H9 (cell line): ENCODE results near the gene DICER1. TPM values are rescaled to one million over a fixed set of nuclear protein-coding genes. Genes with fewer than 3 reads are reported as not detected.

Source experiments
- DNase-seq: peaks from one replicate; pipeline ENCODE4 v3.0.0-alpha.2; 2017
- H2AFZ ChIP-seq: one replicate; pipeline ENCODE4 v1.6.1; 2013; ENCODE audit warnings: mild to moderate bottlenecking, low read length, control low read depth, moderate library complexity
- H2AK5ac ChIP-seq: 2 replicates; pipeline ENCODE4 v1.6.1; 2013; ENCODE audit warnings: low read length, control low read depth, mixed read lengths; ENCODE audit not compliant: insufficient read length
- H2BK120ac ChIP-seq: one replicate; pipeline ENCODE4 v1.6.1; 2013; ENCODE audit warnings: low read depth, mild to moderate bottlenecking, low read length, control low read depth, inconsistent platforms; ENCODE audit not compliant: poor library complexity, severe bottlenecking
- H2BK12ac ChIP-seq: 2 replicates; pipeline ENCODE4 v1.6.1; 2013; ENCODE audit warnings: low read length, control low read depth, mixed read lengths, low read depth; ENCODE audit not compliant: insufficient read length
- H2BK15ac ChIP-seq: 2 replicates; pipeline ENCODE4 v1.6.1; 2013; ENCODE audit warnings: low read depth, low read length, control low read depth
- H2BK20ac ChIP-seq: one replicate; pipeline ENCODE4 v1.6.1; 2013; ENCODE audit warnings: low read depth, mild to moderate bottlenecking, low read length, control low read depth, inconsistent platforms; ENCODE audit not compliant: poor library complexity, severe bottlenecking
- H2BK5ac ChIP-seq: 2 replicates; pipeline ENCODE4 v1.6.1; 2013; ENCODE audit warnings: low read length, control low read depth, mixed read lengths; ENCODE audit not compliant: insufficient read length
- H3K14ac ChIP-seq: 2 replicates; pipeline ENCODE4 v1.6.1; 2013; ENCODE audit warnings: low read length, control low read depth; ENCODE audit not compliant: insufficient read depth
- H3K18ac ChIP-seq: 2 replicates; pipeline ENCODE4 v1.6.1; 2013; ENCODE audit warnings: low read depth, mild to moderate bottlenecking, mixed read lengths, low read length, control low read depth; ENCODE audit not compliant: insufficient read length
- H3K23ac ChIP-seq: 2 replicates; pipeline ENCODE4 v1.6.1; 2013; ENCODE audit warnings: low read length, control low read depth, mixed read lengths, low read depth; ENCODE audit not compliant: insufficient read length
- H3K23me2 ChIP-seq: 2 replicates; pipeline ENCODE4 v1.6.1; 2013; ENCODE audit warnings: low read depth, mild to moderate bottlenecking, mixed read lengths, low read length, control low read depth; ENCODE audit not compliant: insufficient read length, poor library complexity, severe bottlenecking
- H3K27ac ChIP-seq: 2 replicates; pipeline ENCODE4 v1.5.1; 2013; ENCODE audit warnings: low read length, control low read depth, mixed read lengths, low read depth; ENCODE audit not compliant: insufficient read length
- H3K27me3 ChIP-seq: 2 replicates; pipeline ENCODE4 v1.6.1; 2013; ENCODE audit warnings: low read length, control low read depth, inconsistent platforms; ENCODE audit not compliant: insufficient read depth
- H3K4ac ChIP-seq: 2 replicates; pipeline ENCODE4 v1.6.1; 2013; ENCODE audit warnings: low read depth, mild to moderate bottlenecking, control low read depth, inconsistent platforms, low read length, moderate library complexity
- H3K4me1 ChIP-seq: 2 replicates; pipeline ENCODE4 v1.6.1; 2013; ENCODE audit warnings: low read length, control low read depth, inconsistent platforms; ENCODE audit not compliant: insufficient read depth
- H3K4me2 ChIP-seq: 2 replicates; pipeline ENCODE4 v1.6.1; 2013; ENCODE audit warnings: low read length, control low read depth, mixed read lengths; ENCODE audit not compliant: insufficient read length, insufficient read depth
- H3K56ac ChIP-seq: 2 replicates; pipeline ENCODE4 v1.6.1; 2013; ENCODE audit warnings: low read depth, mild to moderate bottlenecking, mixed read lengths, low read length, control low read depth; ENCODE audit not compliant: insufficient read length
- H3K79me1 ChIP-seq: 2 replicates; pipeline ENCODE4 v1.6.1; 2013; ENCODE audit warnings: low read depth, mild to moderate bottlenecking, moderate library complexity, low read length, control low read depth, inconsistent platforms; ENCODE audit not compliant: insufficient read depth, poor library complexity, severe bottlenecking
- H3K79me2 ChIP-seq: 2 replicates; pipeline ENCODE4 v1.6.1; 2013; ENCODE audit warnings: low read length, control low read depth, inconsistent platforms; ENCODE audit not compliant: insufficient read depth
- H3K9ac ChIP-seq: 2 replicates; pipeline ENCODE4 v1.6.1; 2013; ENCODE audit warnings: low read length, control low read depth, mixed read lengths; ENCODE audit not compliant: insufficient read length; ENCODE audit errors: extremely low read depth
- H3K9me3 ChIP-seq: one replicate; pipeline ENCODE4 v1.6.1; 2013; ENCODE audit warnings: low read depth, low read length, inconsistent platforms; ENCODE audit not compliant: control insufficient read depth
- H3T11ph ChIP-seq: one replicate; pipeline ENCODE4 v1.6.1; 2013; ENCODE audit warnings: mild to moderate bottlenecking, low read length, control low read depth, inconsistent platforms
- H4K20me1 ChIP-seq: one replicate; pipeline ENCODE4 v1.6.1; 2013; ENCODE audit not compliant: control insufficient read depth, insufficient read length, insufficient read depth
- H4K5ac ChIP-seq: 2 replicates; pipeline ENCODE4 v1.6.1; 2013; ENCODE audit warnings: low read depth, mild to moderate bottlenecking, mixed read lengths, low read length, control low read depth; ENCODE audit not compliant: insufficient read length
- H4K8ac ChIP-seq: replicated peaks from 2 replicates; pipeline ENCODE4 v1.6.1; 2013; ENCODE audit warnings: low read length, control low read depth, mixed read lengths, low read depth; ENCODE audit not compliant: insufficient read length
- H4K91ac ChIP-seq: 2 replicates; pipeline ENCODE4 v1.6.1; 2013; ENCODE audit warnings: low read depth, mild to moderate bottlenecking, moderate library complexity, mixed read lengths, low read length, control low read depth; ENCODE audit not compliant: insufficient read length
- H3K27ac Mint-ChIP-seq, 3 experiments: 2 replicates in 2 of 3; 3 replicates in 1 of 3; pipeline ENCODE4 v1.8.0; 2020 to 2021; ENCODE audit warnings: mixed read lengths in 3 of 3, mild to moderate bottlenecking in 1 of 3, moderate library complexity in 1 of 3
- H3K27me3 Mint-ChIP-seq: 2 replicates; pipeline ENCODE4 v1.8.0; 2021; ENCODE audit warnings: low read depth, mild to moderate bottlenecking, moderate library complexity, mixed read lengths
- H3K36me3 Mint-ChIP-seq, 3 experiments: 2 replicates in 2 of 3; 3 replicates in 1 of 3; pipeline ENCODE4 v1.8.0; 2020 to 2021; ENCODE audit warnings: low read depth in 3 of 3, mixed read lengths in 3 of 3; ENCODE audit not compliant: insufficient read depth in 1 of 3
- H3K4me1 Mint-ChIP-seq, 2 experiments: 2 replicates each; pipeline ENCODE4 v1.8.0; 2020; ENCODE audit warnings: mixed read lengths in 2 of 2
- H3K4me3 Mint-ChIP-seq, 2 experiments: 2 replicates in 1 of 2; 3 replicates in 1 of 2; pipeline ENCODE4 v1.8.0; 2020 to 2021; ENCODE audit warnings: mild to moderate bottlenecking in 2 of 2, mixed read lengths in 2 of 2, moderate library complexity in 1 of 2
- H3K9me3 Mint-ChIP-seq, 2 experiments: 2 replicates in 1 of 2; 3 replicates in 1 of 2; pipeline ENCODE4 v1.8.0; 2020; ENCODE audit warnings: mild to moderate bottlenecking in 2 of 2, mixed read lengths in 2 of 2, moderate library complexity in 1 of 2
- WGBS: extraction: QIAGEN DNeasy Blood & Tissue Kit; methylation state at CpG from one replicate; pipeline ENCODE4 v1.1.7; 2013; ENCODE audit warnings: missing lambda C conversion rate, low lambda C conversion rate, mixed read lengths; ENCODE audit not compliant: insufficient read length; ENCODE audit errors: extremely low coverage; 5-methylcytosine and 5-hydroxymethylcytosine counted together
- total RNA-seq: library from RNA; stranded (reverse); gene quantifications from 2 replicates; pipeline ENCODE4 v1.2.1, GENCODE V29; 2021
- TF ChIP-seq, protein P1 (sequence below): fragments of 200-600 bp; sonication (generic); conservative IDR thresholded peaks from 3 replicates; pipeline ENCODE4 v1.8.0; 2021; ENCODE audit warnings: antibody characterized with exemption, mild to moderate bottlenecking

The DICER1 gene
- total RNA-seq, 1 experiment from 2014 or later, result 57.0 TPM

DNA sequence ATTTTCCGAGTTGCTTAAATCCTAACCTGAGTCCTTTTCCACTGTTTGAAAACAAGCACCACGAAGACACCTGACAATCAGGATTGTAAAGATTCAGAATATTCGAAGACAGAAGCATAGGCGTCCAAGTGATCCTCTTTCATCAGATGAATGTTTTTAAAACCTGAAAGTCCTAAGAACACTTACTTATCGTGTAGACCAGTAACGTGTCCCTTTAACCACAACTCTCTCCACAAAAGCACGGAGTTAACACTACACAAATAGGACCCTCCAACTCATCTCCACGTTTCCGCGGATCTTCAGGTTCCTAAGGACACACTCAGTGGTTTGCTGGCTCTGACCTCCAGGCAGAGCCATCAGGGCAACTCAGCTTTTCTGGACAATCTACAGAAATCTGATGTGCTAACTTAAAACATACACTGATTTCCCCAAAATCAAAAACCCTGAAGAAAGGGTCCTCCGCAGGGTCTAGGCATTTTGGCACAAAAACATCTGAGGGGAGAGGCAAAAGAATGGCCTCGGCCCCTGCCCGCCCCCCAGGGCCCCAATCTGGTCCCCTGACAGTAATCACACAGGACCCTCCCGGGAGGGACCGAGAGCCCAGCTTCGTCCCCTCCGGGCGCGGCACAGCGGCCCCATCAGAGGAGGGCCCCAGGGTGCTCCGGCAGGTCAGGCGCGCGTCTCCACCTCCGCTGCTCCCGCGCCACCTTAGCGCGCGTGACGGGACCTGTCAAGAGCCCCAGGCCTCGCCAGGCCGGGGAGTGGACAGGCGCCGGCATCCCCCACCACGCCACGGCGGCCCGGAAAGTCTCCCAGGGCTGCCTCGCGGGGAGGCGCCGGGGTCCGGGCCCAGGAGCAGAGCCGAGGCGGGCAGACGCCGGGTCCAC, 925 bp downstream of the DICER1 start:
- no peak overlapping the region for H2BK15ac ChIP-seq
- H2AK5ac ChIP-seq, result no peak overlapping the region
- H3K56ac ChIP-seq, result no peak overlapping the region
- H2BK12ac ChIP-seq, result no peak overlapping the region
- no peaks in the 10 kb centered on the region for H4K20me1 ChIP-seq
- no peak overlapping the region for H2BK5ac ChIP-seq
- TF ChIP-seq, protein P1, sequence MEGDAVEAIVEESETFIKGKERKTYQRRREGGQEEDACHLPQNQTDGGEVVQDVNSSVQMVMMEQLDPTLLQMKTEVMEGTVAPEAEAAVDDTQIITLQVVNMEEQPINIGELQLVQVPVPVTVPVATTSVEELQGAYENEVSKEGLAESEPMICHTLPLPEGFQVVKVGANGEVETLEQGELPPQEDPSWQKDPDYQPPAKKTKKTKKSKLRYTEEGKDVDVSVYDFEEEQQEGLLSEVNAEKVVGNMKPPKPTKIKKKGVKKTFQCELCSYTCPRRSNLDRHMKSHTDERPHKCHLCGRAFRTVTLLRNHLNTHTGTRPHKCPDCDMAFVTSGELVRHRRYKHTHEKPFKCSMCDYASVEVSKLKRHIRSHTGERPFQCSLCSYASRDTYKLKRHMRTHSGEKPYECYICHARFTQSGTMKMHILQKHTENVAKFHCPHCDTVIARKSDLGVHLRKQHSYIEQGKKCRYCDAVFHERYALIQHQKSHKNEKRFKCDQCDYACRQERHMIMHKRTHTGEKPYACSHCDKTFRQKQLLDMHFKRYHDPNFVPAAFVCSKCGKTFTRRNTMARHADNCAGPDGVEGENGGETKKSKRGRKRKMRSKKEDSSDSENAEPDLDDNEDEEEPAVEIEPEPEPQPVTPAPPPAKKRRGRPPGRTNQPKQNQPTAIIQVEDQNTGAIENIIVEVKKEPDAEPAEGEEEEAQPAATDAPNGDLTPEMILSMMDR, result no peak
- peaks cover 11% of the 10 kb centered on the region for H3K23me2 ChIP-seq
- H3K18ac ChIP-seq, result no peak overlapping the region
- no peak overlapping the region for H4K91ac ChIP-seq
- peaks cover 2% of the 10 kb centered on the region for H3K4me1 ChIP-seq
- H4K5ac ChIP-seq, result no peak overlapping the region
- no peaks in the 10 kb centered on the region for H3K27me3 ChIP-seq
- no peak overlapping the region for H3K27ac ChIP-seq
- H3K27me3 Mint-ChIP-seq, result no peaks in the 10 kb centered on the region
- peak overlapping the region; percentile 91 for H3K4me2 ChIP-seq
- no peak overlapping the region for H3K4ac ChIP-seq
- no CpG with 5 or more reads among the region's 48 CpGs for WGBS
- H4K8ac ChIP-seq, result no peak overlapping the region
- no peak overlapping the region for H3K23ac ChIP-seq
- peak overlapping the region; percentile 80 to 86 for H3K4me3 Mint-ChIP-seq
- H3K79me1 ChIP-seq, result peaks cover 4% of the 10 kb centered on the region
- H3K36me3 Mint-ChIP-seq, result peaks cover 6 to 12% (median 7%) of the 10 kb centered on the region in 3 experiments; a peak in 6 of 7 replicates
- no peaks in the 10 kb centered on the region for H3K9me3 ChIP-seq
- DNase-seq, result peak; percentile 30
- H3K9me3 Mint-ChIP-seq, result no peaks in the 10 kb centered on the region; a peak in 1 of 5 replicates
- H2BK20ac ChIP-seq, result no peak overlapping the region
- H3K27ac Mint-ChIP-seq, result no peak overlapping the region; a peak in 1 of 7 replicates
- H3K9ac ChIP-seq, result peak overlapping the region; percentile 59
- no peak overlapping the region for H3T11ph ChIP-seq
- peaks cover 38 to 42% of the 10 kb centered on the region in 2 experiments for H3K4me1 Mint-ChIP-seq
- H3K79me2 ChIP-seq, result peaks cover 25% of the 10 kb centered on the region; the same call in 1 of the 2 replicates
- H3K14ac ChIP-seq, result no peak overlapping the region
- no peak overlapping the region for H2AFZ ChIP-seq
- H2BK120ac ChIP-seq, result no peak overlapping the region
